Cardiac fibroblast (primary cell): ENCODE results near the gene SELENOH.

Experiments
- DNase-seq, 2 donors: peaks; one replicate each; pipeline versions ENCODE4 v3.0.0 to v3.0.0-alpha.2; 2010; ENCODE audit warnings: low read depth in 2 of 2
- H3K4me3 ChIP-seq, 2 donors: replicated peaks in 1 of 2; 1 replicate in 1 of 2; 2 replicates in 1 of 2; pipeline ENCODE4 v1.5.1; 2011; ENCODE audit warnings: low read depth in 2 of 2, low read length in 2 of 2, mild to moderate bottlenecking in 2 of 2, moderate library complexity in 1 of 2
- TF ChIP-seq, protein P1 (sequence below): IDR thresholded peaks from one replicate; pipeline ENCODE4 v1.5.1; 2011; ENCODE audit warnings: low read depth, mild to moderate bottlenecking, low read length, inconsistent platforms

SELENOH gene

DNA sequence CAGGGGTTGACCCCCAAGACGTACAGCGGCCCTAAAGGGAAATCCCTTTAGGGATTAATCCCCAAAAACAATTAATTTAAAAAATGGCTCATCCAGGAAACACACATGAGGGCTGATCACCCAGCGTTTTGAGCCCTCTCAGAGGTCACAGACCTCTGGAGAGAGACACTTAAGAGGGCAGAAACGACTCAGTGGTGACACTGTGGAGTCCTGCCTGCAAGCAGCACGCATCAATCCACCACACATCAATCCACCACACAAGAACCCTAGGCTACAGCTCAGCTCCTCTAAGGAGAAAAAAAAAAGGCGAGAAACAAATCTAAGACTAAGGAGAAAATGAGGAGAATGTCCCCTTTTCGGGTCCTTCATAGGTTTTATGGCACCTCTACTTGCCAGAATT is 12.5 kb upstream of the SELENOH start:
- TF ChIP-seq, protein P1, sequence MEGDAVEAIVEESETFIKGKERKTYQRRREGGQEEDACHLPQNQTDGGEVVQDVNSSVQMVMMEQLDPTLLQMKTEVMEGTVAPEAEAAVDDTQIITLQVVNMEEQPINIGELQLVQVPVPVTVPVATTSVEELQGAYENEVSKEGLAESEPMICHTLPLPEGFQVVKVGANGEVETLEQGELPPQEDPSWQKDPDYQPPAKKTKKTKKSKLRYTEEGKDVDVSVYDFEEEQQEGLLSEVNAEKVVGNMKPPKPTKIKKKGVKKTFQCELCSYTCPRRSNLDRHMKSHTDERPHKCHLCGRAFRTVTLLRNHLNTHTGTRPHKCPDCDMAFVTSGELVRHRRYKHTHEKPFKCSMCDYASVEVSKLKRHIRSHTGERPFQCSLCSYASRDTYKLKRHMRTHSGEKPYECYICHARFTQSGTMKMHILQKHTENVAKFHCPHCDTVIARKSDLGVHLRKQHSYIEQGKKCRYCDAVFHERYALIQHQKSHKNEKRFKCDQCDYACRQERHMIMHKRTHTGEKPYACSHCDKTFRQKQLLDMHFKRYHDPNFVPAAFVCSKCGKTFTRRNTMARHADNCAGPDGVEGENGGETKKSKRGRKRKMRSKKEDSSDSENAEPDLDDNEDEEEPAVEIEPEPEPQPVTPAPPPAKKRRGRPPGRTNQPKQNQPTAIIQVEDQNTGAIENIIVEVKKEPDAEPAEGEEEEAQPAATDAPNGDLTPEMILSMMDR: no peak
- DNase-seq: no peak
- H3K4me3 ChIP-seq: no peak overlapping the region

DNA sequence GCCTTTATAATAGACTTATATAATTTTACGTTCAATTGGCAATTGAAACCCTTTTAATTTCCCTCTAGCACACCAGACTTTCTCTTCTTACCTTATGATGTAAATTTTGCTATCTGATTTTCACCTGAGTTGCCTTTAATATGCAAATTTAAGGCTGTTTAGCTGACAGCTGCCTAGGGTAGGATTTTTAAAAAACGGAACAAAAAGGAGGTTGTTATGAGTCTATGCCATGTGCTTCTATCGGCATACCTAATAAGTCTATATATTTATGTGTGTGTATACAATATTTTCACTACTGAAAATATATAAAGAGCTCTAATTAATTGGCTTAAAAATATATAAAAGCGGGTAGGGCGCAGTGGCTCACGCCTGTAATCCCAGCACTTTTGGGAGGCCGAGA is 11.8 kb upstream of the SELENOH start:
- no peak overlapping the region for H3K4me3 ChIP-seq
- no peak for DNase-seq
- TF ChIP-seq, protein P1: no peak

DNA sequence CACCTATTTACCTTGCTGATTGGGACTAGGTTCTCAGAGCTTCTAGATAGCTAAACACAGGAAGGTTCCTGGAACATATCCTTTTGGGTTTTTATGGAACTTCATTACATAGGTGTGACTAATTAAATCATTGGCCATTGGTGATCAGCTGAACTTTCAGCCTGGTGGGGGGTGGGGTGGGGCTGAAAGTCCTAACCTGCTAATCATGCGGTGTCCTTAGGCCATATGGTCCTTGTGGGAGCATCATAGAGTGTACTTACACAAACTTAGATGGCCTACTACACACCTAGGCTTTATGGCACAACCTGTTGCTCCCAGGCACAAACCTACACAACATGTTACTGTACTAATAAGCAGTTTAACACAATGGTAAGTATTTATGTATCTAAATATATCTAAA is 8.6 kb upstream of the SELENOH start:
- TF ChIP-seq, protein P1: no peak

DNA sequence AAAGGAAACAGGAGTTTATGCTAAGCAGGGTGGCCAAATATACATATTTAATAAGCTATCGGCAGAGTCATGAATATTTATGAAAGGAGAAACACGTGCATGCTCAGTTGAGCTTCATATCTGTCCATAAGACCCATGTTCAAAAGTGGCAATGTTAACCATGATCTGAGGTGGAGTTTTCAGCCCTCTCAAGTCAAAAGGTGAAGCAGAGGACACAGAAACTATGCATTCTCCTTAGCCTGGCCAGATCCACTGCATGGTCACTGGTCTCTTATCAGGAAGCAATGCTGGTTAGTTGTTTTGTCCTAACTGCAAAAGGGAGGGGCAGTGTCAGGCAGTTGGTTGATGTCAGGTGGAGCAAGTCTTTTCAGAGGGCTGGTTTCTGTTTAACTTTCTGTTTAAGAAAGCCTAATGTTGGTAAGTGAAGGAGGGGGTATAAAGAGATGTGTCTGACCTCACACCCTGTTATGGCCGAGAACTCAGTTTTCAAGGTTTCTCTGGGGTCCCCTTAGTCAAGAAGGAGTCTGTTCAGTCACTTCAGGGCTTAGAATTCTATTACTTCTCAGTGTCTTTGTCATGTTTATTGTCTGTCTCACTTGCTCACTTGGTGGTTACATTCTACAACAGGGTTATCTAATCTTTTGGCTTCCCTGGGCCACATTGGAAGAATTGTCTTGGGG is 5.5 kb upstream of the SELENOH start:
- peak in 1 of 2 donors; percentile 17 for DNase-seq
- no peak overlapping the region for H3K4me3 ChIP-seq
- TF ChIP-seq, protein P1: no peak

More for the DNA sequence above, 8.6 kb upstream of the SELENOH start:
- H3K4me3 ChIP-seq: no peak overlapping the region
- no peak for DNase-seq

DNA sequence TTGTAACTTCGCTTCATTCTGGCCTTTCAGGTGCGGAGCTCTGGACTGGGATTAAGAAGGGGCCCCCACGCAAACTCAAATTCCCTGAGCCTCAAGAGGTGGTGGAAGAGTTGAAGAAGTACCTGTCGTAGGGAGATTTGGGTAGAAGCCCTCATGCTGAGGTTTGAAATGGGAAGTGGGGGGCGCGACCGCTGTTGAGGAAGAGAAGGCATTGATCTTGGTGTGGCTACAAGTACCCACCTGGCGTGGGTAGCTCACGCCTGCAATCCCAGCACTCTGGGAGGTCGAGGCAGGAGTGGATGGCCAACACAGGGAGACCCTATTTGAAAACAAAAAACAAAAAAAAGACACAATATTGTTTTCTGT is 779 bp downstream of the SELENOH start:
- no peak for DNase-seq
- H3K4me3 ChIP-seq: peak overlapping the region; percentile 90 to 93
- TF ChIP-seq, protein P1: no peak

DNA sequence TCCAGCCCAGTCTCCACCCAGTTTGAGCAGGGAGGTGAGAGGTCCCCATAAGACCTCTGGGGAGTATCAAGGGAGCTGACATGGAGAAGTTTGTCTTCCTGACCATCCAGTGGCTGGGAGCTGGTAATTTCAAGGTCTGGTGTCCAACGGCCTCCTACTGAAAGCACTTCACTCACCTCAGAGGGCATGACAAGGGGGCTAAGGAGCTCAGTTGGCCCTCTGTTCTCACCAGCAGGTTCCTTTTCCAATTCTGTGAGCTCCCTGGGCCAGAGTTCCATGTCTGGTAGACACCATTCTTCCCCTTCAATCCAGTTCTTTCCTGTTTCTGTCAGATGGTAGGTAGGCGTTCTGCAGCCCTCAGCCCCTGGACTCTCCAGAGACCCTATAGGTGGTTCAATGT is 3.1 kb downstream of the SELENOH start:
- H3K4me3 ChIP-seq: no peak overlapping the region
- TF ChIP-seq, protein P1: no peak
- DNase-seq: no peak

DNA sequence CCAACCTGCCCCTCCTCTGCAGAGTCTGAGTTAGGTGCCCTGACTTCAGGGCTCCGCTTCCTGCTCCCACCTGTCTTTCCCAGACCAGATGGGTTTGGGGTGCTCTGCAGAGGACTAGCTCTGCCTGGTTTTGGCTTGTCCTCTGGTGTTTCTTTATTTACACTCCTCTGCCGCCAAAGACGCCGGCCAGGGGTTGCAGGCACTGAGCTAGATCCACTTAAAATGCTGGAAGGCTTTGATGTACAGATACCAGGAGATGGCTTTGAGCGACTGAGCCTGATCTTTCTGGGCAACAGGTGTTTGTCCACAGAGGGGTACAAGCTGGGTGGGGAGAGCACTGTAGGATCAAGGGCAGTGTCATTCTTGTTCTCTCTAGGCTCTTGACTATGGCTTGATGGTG is 3.9 kb downstream of the SELENOH start:
- no peak for DNase-seq
- TF ChIP-seq, protein P1: no peak
- no peak overlapping the region for H3K4me3 ChIP-seq
